ENCODE results near the gene FUT2.

GRCh38 chr19:48749571-48750198 lies 53.9 kb downstream of the FUT2 start:
- no peak for TF ChIP-seq PATZ1 (CRISPR knock-in tag; IDR thresholded peaks at IDR 0.05; ENCODE audit: borderline replicate concordance)
- TF ChIP-seq RARB (CRISPR knock-in tag; IDR thresholded peaks at IDR 0.05), result no peak
- TF ChIP-seq ISL1 (CRISPR knock-in tag; IDR thresholded peaks at IDR 0.05), result no peak
- TF ChIP-seq CSRNP3 (CRISPR knock-in tag; IDR thresholded peaks at IDR 0.05), result no peak
- no peak for TF ChIP-seq CREB5 (CRISPR knock-in tag; IDR thresholded peaks at IDR 0.05; ENCODE audit: low read depth)

All from SK-N-SH treated with all-trans-retinoic acid at 6 μM for 48 hours (cell line).